Activated CD4-positive, alpha-beta T cell treated with anti-CD3 and anti-CD28 coated beads for 48 hours (primary cell): ENCODE data around the gene SPECC1.
A peak's percentile ranks its signal among the peaks of the same experiment; 100 is the strongest.
"Not testable (repeated sequence)": the region's sequence is repeated elsewhere in the genome, so short reads cannot be mapped to it uniquely, and the experiment has no call there.

Experiments
- DNase-seq: peaks from one replicate; pipeline ENCODE4 v3.0.0-alpha.2; 2020

The SPECC1 gene

DNA sequence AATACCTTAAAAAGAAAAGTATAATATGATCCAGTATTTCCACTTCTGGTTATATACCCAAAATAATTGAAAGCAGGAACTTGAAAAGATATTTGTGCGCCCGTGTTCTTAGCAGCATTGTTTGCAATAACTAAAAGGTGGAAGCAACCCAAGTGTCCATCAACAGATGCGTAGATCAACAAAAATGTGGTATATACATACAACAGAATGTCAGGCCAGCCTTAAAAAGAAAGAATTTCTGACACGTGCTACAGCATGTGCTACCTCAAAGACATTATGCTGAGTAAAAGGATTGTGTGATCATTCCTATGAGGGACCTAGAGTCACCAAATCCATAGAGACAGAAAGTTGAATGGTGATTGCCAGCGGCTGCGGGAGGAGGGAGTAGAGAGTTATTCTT is 133.1 kb downstream of the SPECC1 start:
- DNase-seq = no peak

DNA sequence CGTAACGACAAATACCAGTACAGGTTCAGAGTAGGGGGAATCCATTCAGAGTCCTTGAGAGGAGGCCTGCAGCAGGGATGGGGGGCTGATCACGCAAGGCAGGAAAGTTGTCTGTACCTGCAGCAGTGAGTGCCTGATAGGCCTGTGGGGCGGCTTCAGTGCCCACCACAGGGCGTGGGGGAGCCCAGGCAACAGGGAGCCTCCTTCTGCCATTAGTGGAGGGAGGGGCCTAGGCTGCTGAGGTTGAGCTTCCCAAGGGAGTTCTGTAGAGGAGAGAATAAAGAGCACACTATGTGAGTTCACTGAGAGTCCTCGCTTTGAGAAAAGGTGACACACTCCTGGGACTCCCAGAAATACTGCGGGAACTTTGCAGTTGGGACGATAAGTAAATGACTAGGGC is 134.6 kb downstream of the SPECC1 start:
- no peak for DNase-seq

DNA sequence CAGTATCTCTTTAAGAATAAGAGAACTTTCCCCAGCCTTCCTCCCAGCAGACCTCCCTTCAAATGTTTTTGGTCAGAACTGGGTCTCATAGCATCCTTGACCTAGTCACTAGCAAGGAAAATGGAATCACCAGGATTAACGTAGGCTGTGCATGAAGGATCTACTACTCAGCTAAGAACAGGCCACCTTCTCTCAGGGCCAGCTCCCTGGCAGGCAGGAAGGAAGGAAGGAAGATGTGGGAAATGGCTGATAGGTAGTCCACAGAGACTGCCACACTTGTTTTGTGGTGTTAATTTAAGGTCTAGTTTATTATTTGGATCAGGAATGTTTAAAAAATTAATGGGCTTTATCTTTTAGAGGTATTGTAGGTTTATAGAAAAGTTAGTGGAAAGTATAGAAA is 136.4 kb downstream of the SPECC1 start:
- DNase-seq = no peak

DNA sequence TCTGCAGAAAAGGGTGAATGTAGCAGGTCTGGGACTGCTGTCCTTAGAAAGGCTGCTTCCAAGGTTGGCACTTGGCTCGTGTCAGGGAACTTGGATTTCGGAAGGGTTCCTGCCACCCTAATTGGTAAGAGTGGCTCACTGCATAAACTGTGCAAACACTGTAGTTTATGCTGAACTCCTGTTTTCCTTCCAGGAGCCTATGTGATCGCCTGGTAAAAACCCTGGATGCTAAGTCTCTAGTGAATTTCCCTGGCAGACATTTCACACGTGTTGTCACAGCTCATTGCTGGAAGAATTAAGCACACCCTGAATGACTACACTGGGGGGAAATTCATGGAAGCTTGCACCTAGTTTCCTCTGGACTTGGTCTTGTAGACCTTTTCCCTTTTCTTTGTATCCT is 140.1 kb downstream of the SPECC1 start:
- no peak for DNase-seq

DNA sequence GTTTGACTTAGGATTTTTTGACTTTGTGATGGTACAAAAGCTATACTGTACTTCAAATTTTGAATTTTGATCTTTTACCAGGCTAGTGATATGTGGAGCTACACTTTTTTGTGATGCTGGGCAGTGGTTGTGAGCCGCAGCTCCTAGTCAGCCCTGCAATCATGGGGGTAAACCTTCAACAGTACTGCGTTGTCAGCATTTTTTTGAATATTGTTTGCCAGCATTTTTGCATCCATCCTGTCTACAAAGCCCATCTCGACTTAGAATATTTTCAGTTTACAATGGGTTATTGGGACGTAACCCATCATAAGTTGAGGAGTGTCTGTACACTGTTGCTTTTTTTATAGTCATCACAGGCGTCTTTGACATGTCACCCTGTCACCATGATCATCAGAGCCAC is 142.0 kb downstream of the SPECC1 start:
- no peak for DNase-seq

DNA sequence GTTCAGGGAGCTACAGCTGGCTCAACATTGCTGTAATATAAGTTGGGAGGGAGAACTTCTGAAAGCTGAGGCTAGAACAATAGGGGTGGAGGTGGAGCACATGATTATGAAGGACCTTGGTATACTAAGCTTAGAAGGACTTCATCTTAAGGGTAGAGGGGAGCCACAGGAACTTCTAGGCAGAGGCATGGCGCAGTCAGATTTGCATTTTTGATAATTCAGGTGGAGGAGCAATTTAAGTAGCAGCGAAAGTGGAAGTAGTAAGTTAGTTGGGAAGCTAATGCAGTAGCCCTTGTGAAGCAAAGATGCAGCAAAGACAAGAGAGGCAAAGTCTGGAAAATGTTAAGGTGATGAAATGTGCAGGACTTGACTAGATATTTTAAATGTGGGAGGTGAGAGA is 144.1 kb downstream of the SPECC1 start:
- DNase-seq = no peak

DNA sequence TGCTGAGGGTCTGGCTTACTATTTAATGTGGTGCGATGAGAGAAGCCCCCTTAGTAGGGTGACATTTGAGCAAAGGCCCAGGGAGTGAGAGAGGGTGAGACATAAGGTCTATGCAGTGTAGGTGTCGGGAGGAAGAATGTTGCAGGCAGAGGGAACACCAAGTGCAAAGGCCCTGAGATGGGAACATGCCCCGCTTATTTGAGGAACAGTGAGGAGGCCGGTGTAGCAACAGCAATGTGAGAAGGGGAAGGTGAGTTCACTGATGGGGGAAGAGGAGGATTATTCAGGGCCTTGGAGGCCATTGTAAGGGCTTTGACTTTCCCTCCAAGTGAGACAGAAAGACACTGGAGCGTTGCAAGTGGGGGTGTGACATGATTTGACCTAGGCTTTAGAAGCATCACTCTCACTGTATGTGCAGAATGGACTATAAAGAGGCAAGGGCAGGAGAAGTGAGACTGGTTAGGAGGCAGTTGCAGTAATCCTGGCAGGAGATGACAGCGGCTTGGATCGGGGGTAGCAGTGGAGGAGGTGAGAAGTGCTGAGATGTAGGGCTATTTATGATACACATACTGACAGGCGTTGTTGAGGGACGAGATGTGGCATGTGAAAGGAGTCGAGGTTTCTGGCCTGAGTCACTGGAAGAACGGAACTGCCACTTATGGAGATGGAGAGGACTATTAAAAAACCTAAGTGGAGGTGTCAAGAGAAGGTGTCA is 145.3 kb downstream of the SPECC1 start:
- DNase-seq = peak; percentile 26

DNA sequence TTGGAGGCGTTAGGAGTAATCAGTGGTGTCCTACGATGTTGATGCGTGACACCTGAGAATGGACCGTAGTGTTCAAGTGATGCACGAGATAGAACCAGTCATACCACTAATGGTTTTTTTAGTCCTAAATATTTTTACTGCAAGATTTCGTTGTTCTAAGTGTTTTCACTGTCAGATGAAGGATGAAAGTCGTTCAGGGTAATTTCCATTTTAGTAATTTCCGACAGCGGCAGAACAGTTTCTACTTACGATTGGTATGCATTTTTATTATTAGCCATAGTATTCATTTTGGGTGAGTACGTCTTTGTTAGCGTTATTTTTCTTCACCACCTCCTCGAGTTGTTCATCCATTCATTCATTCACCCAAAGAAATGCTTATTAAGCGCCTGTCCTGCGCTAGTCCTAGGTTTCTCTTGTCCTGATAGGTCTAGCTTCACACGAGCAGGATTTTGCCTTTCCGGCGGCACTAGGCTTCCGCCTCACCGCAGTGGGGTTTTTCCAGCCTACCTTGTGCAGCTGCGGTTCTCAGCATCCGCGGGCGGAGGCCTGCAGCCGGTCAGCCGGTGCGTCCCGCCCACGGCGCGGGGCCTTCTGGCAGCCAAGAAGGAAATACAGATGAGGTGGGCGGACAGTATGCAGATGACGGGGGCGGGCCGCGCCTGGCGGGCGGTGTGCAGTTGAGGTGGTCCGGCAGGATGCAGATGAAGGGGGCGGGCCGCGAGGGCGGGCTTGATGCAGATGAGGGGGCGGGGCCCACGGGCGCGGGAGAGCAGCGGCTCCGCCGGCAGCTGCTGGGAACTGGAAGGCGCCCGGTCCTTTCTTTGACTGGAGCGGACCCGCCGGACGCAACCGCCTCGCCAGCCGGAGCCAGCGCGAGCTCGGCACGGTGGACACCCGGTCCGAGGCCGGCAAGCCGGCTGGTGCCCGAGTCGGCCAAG is 146.4 kb downstream of the SPECC1 start:
- DNase-seq = peak; percentile 94

DNA sequence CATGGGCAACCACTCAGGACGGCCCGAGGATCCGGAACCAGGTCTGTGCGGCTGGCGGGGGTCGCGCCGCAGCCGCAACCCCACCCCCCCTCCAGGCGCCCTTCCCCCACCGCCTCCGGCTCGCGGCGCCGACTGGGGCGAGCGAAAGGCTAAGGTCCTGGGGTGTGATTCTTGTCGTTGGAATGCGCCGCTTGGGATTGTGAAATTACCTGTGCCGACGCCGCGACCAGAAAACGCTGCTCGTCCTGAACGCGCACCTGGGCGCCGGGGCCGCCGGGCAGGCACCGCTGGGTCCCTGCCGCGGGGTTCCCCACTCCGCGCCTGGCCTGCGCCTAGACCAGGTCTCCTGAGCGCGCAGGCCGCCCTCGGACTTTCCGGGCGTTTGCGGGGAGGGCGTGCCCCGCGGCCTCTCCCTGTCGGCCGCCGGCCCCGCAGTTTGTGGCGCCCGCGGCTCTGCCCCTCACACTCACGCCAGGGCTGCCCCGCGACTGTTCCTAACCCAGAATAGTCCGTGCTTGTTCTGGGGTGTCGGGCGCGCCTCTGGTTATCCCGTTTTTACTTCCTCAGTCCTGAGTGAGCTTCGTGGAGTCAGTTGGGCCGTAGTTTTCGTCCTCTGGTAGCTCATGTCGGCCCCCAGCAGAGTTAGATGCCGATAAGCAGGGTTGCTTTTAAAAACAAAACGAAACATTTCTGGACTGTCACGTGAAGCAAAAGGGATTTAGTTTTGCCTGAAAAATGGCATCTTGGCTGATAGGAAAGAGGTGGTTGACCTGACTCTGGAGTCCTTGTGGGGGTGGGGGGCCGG is 147.2 kb downstream of the SPECC1 start:
- DNase-seq = peak; percentile 41

DNA sequence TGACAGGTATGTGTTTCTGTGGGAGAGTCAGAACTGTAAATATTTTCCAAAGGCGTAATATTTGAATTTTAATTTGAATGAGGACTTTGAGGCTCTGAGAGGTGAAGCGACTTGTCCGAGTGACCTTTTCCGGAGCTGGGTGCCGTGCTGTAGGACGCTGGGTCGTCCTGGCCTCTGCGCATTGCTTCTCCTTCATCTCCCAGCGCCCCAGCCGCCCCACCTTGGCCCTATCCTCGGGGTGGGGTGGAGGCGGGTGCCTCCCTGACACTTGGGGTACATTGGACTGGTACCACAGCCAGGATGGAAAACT is 147.8 kb downstream of the SPECC1 start:
- DNase-seq = no peak

DNA sequence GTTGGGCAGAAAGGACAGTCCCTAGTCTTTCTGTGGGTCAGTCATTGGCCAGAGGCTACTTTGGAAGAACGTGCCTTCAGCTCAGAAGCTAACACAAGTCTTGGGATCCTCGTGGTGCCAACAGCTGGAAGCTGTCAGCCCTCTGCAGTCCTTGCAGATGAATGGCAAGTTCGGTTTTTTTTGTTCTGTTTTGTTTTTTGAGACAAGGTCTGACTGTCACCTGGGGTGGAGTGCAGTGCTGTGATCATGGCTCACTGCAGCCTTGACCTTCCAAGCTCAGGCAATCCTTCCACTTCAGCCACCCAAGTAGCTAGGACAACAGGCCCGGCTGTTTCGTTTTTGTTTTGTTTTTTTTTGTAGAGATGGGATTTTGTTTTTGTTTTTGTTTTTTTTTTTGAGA is 149.4 kb downstream of the SPECC1 start:
- DNase-seq = no peak

DNA sequence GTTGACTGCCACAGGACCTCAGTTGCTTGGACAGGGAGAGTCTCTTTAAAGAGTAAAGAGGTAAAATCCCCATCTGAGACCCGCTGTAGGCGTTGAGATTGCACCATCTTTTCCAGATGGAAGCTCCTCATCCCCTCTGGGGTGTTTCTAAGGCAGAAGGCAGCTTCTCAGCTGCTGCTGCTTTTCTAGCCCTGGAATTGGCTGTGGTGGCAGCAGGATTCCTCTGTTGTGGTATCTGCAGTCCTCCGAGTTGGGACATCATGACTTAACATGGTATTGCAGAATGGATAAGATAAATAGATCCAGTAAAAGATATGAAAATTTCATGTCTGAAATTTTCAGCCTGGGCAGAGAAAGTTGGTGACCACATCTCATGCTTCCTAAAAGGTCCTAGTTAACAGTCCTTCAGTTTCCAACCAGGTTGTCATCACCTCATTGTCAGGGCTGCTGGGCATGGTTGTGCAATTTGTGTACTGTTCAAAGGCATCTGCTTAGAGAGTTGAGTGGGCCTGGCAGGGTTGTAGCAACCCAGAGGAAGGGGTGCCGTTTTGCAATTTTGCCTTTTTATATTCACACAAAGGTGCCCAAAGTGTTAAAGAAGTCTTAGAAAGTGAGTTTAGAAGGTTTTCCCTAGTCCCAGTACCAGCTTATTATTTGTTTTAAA is 150.4 kb downstream of the SPECC1 start:
- DNase-seq = no peak

DNA sequence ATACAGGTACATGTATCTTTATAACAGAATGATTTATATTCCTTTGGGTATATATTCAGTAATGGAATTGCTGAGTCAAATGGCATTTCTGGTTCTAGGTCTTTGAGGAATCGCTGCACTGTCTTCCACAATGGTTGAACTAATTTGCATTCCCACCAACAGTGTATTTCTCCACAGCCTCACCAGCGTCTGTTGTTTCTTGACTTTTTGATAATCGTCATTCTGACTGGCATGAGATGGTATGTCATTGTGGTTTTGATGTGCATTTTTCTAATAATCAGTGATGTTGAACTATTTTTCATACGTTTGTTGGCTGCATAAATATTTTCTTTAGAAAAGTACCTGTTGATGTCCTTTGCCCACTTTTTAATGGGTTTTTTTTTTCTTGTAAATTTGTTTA is 156.4 kb downstream of the SPECC1 start:
- not testable (repeated sequence) for DNase-seq

DNA sequence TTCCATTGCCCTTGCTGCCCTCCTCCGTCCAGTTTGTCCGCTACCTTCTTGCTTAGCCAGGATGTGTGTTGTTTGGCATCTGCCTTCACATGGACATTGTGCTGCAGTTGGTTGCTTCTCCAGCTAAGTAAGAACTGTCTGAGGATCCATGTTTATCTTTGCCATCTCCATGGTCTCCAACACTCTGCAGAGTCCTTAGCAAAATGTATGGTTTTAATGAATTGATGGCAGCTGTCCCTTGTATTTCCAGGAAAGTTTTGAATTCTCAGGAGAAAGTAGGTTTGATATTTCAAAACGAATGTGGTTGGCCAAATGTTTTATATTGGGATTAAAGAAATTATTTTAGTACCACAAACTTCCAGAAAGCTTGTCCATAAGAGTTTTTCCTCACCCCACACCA is 160.9 kb downstream of the SPECC1 start:
- DNase-seq = no peak

DNA sequence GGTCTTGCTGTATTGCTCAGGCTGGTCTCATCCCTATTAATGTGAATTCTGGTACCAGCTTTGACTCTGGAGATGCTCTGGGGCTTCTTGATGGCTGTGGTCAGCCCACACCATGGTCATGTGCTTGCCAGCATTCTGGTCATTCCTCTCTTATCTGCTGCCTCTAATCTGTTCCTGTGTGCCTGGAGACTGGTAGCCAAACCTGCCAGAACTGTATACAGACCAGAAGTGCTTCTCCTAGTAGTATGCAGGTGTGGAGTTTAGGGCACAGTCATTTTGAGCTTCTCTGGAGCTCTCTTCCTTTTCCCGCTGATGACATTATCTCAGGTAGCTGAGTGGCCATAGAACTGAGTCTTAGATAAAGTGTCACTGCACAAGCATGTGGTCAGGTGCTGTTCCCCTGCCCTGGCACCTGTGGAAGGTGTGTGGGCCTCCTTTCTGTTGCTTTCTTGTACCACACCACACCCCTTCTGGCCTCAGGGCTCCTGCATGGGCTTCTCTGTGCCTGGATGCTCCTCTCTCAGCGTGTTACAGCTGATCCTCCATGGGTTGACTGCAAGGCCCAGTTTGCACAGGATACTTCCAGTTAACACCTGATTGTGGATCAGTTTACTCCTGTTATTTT is 162.7 kb downstream of the SPECC1 start:
- no peak for DNase-seq

DNA sequence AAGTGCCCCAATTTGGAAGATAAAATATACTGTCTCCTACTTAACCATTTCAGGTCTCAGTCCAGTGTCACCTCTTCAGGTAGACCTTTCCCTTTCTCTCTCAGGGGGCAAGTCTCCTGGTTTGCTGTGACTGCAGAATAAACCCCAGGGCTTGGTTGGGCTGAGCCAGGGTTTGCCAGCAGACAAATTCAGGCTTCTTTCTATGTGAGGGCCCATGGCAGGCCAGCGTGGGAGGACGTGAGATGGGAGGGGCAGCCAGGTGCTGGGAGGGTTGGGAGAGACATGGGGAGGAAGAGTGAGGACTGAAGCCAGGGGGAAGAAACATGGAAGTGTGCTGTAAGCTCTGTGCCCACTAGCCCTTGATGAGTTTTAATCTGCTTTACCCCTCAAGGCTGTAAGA is 163.2 kb downstream of the SPECC1 start:
- no peak for DNase-seq

DNA sequence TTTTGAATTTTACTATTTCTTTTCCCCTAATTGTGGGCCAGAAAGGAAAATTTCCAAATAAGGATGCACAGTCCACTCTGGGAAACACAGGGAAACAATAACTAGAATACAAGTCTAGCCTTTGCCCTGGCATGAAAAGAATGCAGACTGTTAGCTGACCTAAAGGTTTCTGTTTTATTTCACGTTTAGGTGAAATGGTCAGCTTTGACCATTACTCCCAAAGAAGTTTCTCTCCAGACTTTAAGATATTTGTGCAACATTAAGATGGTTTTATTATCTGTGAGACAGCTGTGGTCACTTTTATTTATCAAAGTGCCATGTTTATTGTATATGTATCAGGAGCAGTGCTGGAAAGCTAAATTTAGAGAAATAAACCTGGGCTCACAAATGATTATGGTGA is 163.9 kb downstream of the SPECC1 start:
- no peak for DNase-seq

DNA sequence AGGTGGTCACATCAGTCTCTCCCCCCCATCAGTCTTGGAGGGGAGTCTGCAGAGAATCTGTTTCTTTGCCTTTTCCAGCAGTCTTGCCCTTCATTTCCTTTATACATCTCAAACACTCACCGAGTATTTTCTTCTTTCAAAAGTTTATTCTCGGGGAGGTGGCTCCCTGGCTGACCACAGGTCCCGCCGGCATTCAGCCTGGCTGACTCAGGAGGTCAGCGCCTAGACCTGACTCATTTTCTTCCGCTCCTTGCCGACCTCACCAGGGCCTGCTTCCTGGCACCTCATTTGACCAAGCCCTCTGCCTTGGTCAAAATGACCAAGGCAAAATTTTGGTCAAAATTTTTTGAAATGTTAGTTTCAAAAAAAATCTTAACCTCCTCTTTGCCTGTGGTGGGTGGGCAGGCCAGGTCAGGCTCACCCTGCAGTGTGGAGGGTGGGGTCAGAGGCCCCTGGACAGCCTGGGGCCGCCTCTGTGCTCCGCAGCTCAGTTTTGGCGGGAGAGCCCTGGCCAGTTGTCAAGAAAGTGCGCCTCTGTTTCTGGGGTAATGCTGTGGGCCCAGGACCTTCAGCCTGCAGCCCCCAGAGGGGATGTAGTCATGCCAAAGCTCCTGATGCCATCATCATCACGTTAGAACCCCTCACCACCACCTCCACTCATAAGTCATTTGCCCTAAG is 165.6 kb downstream of the SPECC1 start:
- DNase-seq = no peak

DNA sequence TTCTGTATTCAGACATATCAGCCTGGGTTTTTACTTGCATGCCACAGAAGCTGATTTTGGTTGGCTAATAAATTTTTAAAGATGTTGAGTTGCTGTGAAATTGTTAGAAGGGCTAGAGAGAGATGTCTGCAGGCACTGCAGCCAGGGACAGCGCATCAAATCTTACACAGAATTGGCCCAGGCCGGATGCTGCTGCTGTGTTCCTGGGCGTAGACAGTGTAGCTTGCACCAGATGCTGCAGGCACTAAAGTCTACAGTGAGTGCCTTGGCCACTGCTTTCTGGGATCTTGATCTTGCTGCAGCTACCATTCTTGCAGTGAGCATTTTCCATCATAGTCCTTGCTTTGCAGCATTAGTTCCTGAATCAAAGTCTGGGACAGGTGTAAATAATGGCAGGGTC is 169.9 kb downstream of the SPECC1 start:
- DNase-seq = no peak

DNA sequence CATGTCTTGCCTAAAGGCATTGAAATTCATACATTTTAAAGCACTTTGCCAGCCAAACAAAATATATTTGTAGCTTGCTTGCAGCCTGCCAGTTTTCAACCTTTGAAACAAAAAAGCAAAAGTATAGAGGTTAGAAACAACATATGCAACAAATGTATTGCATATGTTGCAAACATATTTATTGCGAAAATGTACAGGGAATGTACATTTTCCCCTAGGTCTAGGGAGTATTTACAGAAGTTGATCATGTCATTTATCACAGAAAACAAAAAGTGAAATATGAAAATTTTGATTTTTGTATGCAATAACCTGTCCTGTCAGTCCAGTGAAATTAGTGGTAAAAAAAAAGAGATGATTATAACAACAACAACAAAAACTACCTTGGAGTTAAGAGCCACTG is 171.5 kb downstream of the SPECC1 start:
- DNase-seq = no peak

DNA sequence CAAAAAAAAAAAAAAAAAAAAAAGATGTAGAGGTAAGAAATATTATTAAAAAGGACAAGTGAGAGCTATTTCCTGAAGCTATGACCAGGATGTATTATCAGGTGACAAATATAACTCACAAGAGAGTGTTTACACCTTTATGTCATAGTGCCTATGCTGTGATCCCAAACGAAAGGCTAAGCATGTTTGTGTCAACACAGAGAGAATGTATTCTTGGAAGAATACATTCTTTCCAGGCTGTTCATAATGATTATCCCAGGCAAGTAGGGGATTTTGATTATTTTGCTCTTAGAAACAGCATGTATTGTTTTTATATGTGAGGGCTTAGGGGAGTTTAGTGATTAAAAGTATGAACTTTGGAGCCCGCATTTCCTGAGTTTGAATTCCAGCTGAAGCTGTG is 175.0 kb downstream of the SPECC1 start:
- DNase-seq = no peak

DNA sequence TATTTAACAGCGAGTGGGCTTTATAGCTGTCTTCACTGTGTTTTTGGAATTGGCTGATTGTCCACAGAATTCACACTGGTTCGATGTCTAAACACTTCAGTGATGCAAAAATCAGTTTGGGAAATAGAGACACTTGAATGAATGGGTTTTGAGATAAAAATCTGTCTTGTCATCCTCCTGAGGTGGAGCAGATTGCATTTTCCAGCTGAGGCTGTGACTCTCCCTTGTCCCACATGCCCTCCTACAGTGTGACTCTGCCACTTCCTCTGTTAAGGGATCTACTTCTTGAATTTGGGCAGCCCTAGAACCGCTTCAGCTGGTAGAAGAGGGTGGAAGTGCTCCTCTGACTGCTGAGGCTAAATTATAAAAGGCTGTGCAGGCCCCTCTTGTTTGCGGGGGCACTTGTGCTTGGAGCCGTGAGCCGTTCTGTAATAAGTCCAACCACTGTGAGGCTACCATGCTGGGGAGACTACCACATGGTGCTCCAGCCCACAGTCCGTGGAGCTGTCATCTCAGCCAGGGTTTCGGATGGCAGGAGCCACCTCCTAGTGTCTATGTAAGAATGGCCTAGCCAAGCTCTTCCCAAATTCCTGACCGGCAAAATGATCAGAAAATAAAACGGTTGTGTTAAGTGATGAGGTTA is 175.9 kb downstream of the SPECC1 start:
- no peak for DNase-seq
